ENCODE measurements around the gene RRP9.

Gene RRP9

DNA sequence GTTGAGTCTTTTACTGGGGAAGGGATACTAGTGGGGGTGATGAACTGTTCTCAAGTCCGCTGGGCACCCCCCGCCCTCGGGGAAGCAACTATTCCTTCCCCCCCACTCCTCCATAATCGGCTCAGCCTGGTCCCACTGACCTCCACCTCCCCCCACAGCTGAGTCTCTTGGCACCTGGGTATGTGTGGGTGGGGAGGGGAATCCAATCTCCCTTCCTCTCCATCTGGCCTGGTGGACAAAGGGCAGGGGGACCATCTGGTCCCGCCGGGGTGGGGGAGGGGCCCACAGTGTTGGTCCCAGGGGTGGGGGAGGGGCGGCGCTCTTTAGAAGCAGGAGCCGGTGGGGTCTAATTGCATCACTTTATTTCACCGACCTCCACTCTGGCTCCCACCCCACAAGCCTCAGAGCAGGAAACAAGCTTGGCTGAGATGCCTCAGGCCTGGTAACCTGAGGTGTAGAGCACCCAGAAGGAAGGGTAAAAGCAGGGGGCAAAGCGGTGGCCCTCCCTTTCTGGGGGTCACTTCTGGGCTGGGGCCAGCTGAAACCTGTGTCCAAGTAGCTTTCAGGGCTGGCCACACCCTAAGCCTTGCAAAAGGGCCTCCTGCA is 26.6 kb upstream of the RRP9 start:
- Mint-ChIP-seq H3K36me3 (ENCODE audit: low read depth) (no peaks in the 10 kb centered on the region), H3K4me3 (peak overlapping the region; percentile 87), H3K27ac (peak overlapping the region; percentile 97), H3K4me1 (peaks cover 71% of the 10 kb centered on the region), H3K9me3 (no peaks in the 10 kb centered on the region), H3K27me3 (ENCODE audit: low read depth, poor library complexity) (no peaks in the 10 kb centered on the region)
- no peak for TF ChIP-seq CTCF (IDR thresholded peaks at IDR 0.05)
- DNase-seq = peak; percentile 72

DNA sequence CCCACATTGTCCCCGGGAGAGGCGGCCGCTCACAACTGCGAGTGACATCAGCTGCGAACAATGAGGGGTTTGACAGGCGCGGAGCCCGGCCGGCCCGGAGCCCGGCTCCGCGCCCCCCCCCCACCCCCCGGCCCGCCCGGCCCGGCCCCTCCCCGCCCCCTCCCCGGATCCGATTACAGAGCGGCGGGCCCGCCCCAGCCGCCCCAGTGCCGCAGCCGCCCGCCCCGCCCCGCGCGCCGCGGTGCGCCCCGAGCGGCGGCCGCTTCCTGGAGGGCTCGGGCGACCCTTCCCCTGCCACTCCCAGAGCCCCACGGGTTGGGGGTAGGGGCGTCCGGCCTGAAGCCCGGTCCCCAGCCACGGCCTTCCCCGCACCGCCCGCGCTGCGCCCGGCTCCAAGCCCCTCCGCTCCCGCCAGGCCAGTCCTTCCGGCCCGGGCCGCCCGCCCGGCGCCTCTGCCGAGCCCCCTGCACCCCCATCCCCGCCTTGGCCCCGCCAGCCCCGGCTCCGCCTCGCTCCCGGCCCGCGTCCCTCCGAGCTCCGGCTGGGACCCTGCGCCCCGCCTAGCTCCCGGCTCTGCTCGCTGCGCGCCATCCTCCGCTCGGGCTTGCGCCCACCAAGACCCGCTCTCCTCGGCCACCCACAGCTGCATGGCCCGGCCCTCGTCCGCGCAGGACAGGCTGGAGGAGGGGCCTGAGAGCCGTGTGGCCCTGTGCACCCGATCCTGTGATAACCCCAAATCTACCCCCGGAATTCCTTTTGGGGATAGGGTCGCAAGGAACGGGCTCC is 25.9 kb upstream of the RRP9 start, which contains the start of gene PCBP4:
Gene PCBP4, minus strand, starts transcription at position 71 of the 786 bp plus-strand sequence. CDS start 6,214 bp downstream, outside the sequence.
- peaks cover 76% of the 10 kb centered on the region for H3K4me1 Mint-ChIP-seq

GRCh38 chr3:51966922-51967383 is 25.2 kb upstream of the RRP9 start:
- DNase-seq = no peak
- H3K4me3 Mint-ChIP-seq = peak overlapping the region; percentile 93
- peak overlapping the region; percentile 91 for H3K27ac Mint-ChIP-seq
- no peaks in the 10 kb centered on the region for H3K27me3 Mint-ChIP-seq (ENCODE audit: low read depth, poor library complexity)
- H3K9me3 Mint-ChIP-seq = no peaks in the 10 kb centered on the region
- peaks cover 1% of the 10 kb centered on the region for H3K36me3 Mint-ChIP-seq (ENCODE audit: low read depth)
- no peak for TF ChIP-seq CTCF (IDR thresholded peaks at IDR 0.05)
- H3K4me1 Mint-ChIP-seq = peaks cover 79% of the 10 kb centered on the region

More for the DNA sequence above, 25.9 kb upstream of the RRP9 start, which contains the start of gene PCBP4:
- peak within 1 kb of the TSS; percentile 97 for H3K27ac Mint-ChIP-seq
- no peaks in the 10 kb centered on the region for H3K9me3 Mint-ChIP-seq
- H3K4me3 Mint-ChIP-seq = peak within 1 kb of the TSS; percentile 93
- no peak for TF ChIP-seq CTCF (IDR thresholded peaks at IDR 0.05)
- peak; percentile 76 for DNase-seq
- no peaks in the 10 kb centered on the region for H3K36me3 Mint-ChIP-seq (ENCODE audit: low read depth)
- H3K27me3 Mint-ChIP-seq (ENCODE audit: low read depth, poor library complexity) = no peaks in the 10 kb centered on the region

DNA sequence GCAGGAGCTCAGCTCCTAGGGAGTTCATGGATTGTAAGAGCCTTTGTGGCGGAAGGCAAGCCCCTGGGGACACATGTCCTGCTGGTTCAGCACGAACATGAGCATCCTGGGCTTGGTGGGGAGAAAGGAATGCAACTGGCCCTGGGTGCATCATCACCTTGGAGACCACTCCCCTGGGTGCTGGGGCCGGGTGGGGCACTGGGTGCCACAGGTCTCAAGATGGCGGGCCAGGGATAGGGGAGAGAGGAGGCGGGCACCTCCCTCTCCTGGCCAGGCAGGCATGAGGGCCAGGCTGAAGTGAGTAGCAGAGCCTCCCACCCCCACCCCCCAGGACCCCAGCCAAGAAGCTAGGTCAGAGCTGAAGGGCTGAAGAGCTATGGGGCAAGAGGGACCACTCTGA is 24.8 kb upstream of the RRP9 start:
- no peaks in the 10 kb centered on the region for H3K9me3 Mint-ChIP-seq
- H3K27ac Mint-ChIP-seq = peak overlapping the region; percentile 91
- peak overlapping the region; percentile 93 for H3K4me3 Mint-ChIP-seq
- H3K27me3 Mint-ChIP-seq (ENCODE audit: low read depth, poor library complexity) = no peaks in the 10 kb centered on the region
- H3K36me3 Mint-ChIP-seq (ENCODE audit: low read depth) = peaks cover 6% of the 10 kb centered on the region
- no peak for DNase-seq
- TF ChIP-seq CTCF (IDR thresholded peaks at IDR 0.05) = no peak
- H3K4me1 Mint-ChIP-seq = peaks cover 84% of the 10 kb centered on the region

DNA sequence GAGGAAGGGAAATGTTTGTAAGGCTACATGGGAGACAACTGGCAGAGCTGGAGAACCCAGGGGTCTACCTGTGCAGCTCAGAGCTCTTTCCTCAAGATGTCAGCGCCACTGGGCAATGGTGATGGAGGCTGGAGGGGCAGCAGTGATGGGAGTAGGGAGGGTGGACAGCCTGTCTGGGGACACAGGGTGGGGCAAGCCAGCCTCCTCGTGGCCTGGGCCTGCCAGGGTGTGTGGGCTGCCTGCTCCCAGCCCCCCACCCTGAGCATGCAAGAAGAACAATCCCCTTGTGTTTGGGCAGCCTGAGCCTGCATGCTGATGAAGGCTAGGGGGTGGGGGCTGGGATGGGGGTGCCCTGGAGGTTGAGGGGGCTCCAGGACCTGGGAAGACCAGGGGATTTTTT is 24.3 kb upstream of the RRP9 start:
- H3K9me3 Mint-ChIP-seq = no peaks in the 10 kb centered on the region
- no peak for DNase-seq
- peak overlapping the region; percentile 93 for H3K4me3 Mint-ChIP-seq
- H3K27me3 Mint-ChIP-seq (ENCODE audit: low read depth, poor library complexity) = no peaks in the 10 kb centered on the region
- TF ChIP-seq CTCF (IDR thresholded peaks at IDR 0.05) = no peak
- H3K36me3 Mint-ChIP-seq (ENCODE audit: low read depth) = peaks cover 11% of the 10 kb centered on the region
- peak overlapping the region; percentile 85 for H3K27ac Mint-ChIP-seq
- peaks cover 84% of the 10 kb centered on the region for H3K4me1 Mint-ChIP-seq
